ENCODE results near the gene CYP46A1.

- TF ChIP-seq CTCF (IDR thresholded peaks at IDR 0.05) (no peak), EZH2 (IDR thresholded peaks at IDR 0.05) (no peak), EZH2phosphoT487 (IDR thresholded peaks at IDR 0.05) (no peak)
Measured at GRCh38 chr14:99756796-99757195, 72.7 kb downstream of the CYP46A1 start.

All from neural progenitor cell (in vitro differentiated cells).